ENCODE measurements around the gene C9orf50.

The C9orf50 gene

GRCh38 chr9:129630967-129631673, 10.2 kb upstream of the C9orf50 start:
- no peak for DNase-seq

- no peak for DNase-seq
These were observed 8.4 kb upstream of the C9orf50 start for GRCh38 chr9:129629251-129629820.

- no peak for DNase-seq
These were observed 7.8 kb upstream of the C9orf50 start for GRCh38 chr9:129628709-129629108.

- no peak for DNase-seq
These were observed 6.9 kb upstream of the C9orf50 start for GRCh38 chr9:129627556-129628440.

GRCh38 chr9:129626625-129627284, 5.9 kb upstream of the C9orf50 start:
- DNase-seq: peak; percentile 49

GRCh38 chr9:129626079-129626624, 5.3 kb upstream of the C9orf50 start, which contains the start of gene NTMT1:
Gene NTMT1 (plus strand): TSS chr9:129626163. CDS start chr9:129632704, 6,541 bp downstream.
- DNase-seq: peak; percentile 85

- peak; percentile 36 for DNase-seq
These were observed 4.0 kb upstream of the C9orf50 start for GRCh38 chr9:129624947-129625346.

- peak; percentile 85 for DNase-seq
These were observed 3.4 kb upstream of the C9orf50 start for GRCh38 chr9:129624168-129624759.

- no peak for DNase-seq
These were observed 2.4 kb upstream of the C9orf50 start for GRCh38 chr9:129623331-129623730.

- DNase-seq: peak; percentile 21
These were observed 873 bp downstream of the C9orf50 start for GRCh38 chr9:129619787-129620668.

GRCh38 chr9:129617167-129617566, 3.7 kb downstream of the C9orf50 start:
- no peak for DNase-seq

- DNase-seq: no peak
These were observed 5.3 kb downstream of the C9orf50 start for GRCh38 chr9:129615407-129616285.

GRCh38 chr9:129614932-129615331, 6.0 kb downstream of the C9orf50 start:
- DNase-seq: no peak

GRCh38 chr9:129613520-129614175, 7.3 kb downstream of the C9orf50 start:
- DNase-seq: no peak

GRCh38 chr9:129612815-129613519, 7.9 kb downstream of the C9orf50 start:
- no peak for DNase-seq

GRCh38 chr9:129612123-129612522, 8.8 kb downstream of the C9orf50 start:
- DNase-seq: no peak

- DNase-seq: no peak
These were observed 9.5 kb downstream of the C9orf50 start for GRCh38 chr9:129611307-129611800.

GRCh38 chr9:129610473-129611306, 10.2 kb downstream of the C9orf50 start:
- peak; percentile 81 for DNase-seq
